HG03521 (cell line): ENCODE measurements around the gene AIPL1.

ENCODE experiments used
- ATAC-seq: cut with Tn5 transposase; IDR thresholded peaks from one replicate; pipeline ENCODE4 v1.9.1; 2021; ENCODE audit warnings: mild to moderate bottlenecking, moderate library complexity; ENCODE audit not compliant: unreplicated experiment

The AIPL1 gene

DNA sequence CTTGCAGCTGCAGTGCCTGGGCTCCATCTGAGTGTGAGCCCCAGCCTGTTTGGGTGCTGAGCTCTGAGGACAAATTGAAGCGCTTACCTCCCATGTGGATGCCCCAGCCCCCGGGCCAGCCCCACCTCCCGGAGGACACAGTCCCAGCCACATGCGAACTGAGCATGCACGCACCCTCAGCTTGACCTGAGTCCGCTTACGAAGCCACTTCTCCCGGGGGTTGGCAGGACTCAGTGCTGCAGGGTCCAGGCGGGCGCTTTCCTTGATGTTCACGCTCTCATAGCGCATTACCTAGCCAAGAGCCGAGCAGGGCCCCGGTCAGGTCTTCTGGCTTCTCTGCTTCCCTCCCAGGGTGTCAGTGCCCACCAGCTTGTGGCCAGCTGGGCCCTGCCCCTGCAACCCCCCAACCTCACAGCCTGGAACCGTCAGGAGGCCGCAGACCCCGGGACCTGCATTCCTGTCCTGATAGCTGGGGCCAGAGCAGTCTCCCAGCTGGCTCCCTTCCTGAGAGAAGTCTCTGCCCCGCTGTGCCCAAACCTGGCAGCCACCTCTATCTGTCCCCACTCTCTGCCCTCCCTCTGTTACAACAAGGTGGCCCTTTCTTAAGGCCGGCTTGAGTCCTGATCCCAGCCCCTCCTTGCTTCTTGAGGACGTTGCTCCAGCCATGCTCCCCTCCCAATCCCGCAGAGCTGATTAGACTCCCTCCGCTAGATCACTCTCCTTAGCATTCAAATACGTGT lies 33.3 kb upstream of the AIPL1 start:
- ATAC-seq: no peak

DNA sequence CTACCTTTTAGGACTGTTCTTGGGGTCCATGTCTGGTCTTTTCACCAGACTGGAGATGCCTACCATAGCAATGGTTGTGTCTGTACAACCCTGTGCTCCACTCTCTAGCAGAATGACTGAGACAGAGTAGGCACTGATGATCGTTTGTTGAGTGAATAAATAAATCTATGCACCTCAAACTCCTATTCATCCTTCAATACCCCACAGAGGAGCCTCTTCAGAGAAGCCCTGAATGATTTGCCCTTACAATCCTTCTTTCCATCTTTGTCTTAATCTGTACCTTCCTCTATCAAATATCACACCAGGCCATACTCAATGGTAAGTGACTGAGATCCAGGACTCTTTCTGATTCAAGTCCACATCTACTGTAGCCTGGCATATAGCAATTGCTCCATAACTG lies 32.6 kb upstream of the AIPL1 start:
- no peak for ATAC-seq

GRCh38 chr17:6465206-6466003 lies 30.5 kb upstream of the AIPL1 start:
- ATAC-seq: no peak

DNA sequence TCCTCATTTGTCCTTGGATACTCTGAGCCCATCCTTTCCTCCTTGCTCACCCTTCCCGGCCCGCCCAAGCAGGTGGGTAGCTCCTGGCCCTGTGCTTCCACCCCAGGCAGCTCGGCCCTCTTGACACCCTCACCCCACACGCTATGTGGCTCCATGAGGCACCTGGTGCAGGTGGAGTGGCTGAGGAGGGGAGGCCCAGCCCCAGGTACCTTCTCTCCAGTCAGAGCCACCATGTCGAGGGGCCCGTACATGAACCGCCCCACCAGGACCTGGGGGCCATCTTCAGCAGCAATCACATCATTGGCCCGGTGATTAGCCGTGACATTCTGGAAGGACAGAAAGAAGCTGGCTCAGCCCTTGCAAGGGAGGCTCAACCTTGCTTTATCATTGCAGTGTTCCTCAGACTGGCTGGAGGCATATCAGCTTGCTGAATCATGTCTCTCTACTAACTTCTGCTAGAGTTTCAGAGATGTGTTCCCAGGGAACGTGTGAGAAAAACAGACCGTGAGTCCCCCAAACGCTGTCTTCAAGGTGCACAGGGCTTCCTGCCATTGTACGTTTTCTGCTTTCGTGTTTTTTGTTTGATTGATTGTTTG lies 29.6 kb upstream of the AIPL1 start:
- no peak for ATAC-seq

DNA sequence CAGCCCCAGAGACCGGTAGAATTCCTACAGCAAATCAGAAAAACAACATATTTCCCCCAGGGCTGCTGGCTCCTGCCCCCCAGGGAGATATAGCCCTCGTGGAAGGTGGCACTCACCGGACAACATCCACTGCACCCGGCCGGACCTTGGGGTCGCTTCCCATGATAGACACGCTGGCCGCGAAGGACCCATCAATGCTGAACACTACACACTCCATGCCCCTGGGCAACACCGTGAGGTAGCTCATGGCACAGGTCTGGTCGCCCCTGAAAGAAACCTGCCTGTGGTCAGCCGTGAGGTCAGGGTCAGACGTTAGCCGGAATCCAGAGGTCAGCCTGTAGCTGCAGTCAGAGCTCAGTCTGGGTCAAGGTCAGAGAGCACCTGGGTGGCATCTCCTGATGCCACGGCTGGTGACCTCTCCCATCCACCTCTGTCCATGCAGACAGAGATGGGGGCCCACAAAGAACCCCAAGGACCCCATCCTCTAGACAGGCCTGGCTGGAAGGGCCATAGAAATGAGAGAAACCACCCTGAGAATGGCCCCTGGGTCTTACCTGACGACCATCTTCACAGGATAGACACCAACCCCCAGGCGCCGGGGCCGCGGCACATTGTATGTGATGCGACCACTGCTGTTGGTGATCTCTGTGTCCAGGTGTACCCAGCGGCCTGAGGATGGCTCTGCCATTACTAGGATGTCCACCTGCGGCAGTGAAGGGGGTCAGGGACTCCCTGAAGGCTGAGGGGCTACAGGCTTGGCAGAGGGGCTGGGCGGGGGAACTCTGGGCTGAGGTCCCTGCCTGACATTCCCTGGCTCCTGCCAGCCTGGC lies 28.9 kb upstream of the AIPL1 start:
- ATAC-seq: no peak

- ATAC-seq: no peak
Measured at GRCh38 chr17:6462692-6463091, 27.8 kb upstream of the AIPL1 start.

- no peak for ATAC-seq
Measured at GRCh38 chr17:6461792-6462524, 27.0 kb upstream of the AIPL1 start.

- ATAC-seq: no peak
Measured at GRCh38 chr17:6461246-6461645, 26.3 kb upstream of the AIPL1 start.

DNA sequence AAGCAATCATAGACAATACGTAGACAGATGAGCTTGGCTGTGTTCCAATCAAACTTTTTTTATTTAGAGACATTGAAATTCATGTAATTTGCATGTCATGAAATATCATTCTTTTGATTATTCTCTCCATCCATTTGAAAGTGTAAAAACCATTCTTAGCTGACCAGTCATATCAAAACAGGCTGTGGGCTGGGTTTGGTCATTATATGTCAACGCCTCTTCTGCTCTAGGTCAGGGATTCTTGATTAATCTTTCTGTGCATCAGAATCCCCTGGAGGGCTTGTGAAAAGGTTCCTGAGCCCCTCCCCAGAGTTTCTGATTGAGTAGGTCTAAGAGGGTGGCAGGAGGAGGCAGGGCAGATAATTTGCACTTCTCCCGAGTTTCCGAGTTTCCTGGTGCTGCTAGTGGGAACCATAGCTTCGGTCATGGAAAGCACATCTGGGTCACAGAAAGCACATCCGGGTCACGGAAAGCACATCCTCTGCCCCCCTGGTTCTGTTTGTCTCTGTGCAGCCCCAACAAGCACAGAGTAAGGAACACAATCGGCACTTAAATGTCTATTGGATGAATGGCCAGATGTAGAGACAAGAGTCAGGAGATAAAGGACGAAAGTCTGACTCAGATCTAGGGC lies 25.7 kb upstream of the AIPL1 start:
- ATAC-seq: no peak

DNA sequence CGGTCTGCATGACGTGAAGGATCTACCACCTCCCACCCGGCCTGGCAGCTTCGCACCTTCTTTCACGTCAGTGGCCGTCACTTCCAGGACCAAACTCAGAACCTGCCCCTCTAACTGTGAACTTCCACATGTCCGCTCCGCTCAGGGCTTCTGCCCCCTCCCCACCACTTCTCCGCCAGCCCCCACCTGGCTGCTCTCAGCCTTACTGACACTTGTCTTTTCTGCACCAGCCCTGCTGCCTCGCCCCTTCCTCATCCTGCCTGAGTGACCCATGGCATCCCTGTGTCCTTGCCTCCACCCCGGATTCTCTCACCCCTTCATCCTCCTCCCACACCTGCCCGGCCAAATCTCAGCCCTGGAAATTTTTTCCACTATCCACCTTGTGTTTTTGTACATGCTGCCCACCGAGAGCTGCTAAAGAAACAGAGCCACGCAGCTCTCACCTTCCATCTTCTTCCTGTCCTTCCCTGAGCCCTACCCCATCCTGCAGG lies 23.6 kb upstream of the AIPL1 start:
- ATAC-seq: no peak

GRCh38 chr17:6457688-6458459 lies 23.0 kb upstream of the AIPL1 start:
- no peak for ATAC-seq

DNA sequence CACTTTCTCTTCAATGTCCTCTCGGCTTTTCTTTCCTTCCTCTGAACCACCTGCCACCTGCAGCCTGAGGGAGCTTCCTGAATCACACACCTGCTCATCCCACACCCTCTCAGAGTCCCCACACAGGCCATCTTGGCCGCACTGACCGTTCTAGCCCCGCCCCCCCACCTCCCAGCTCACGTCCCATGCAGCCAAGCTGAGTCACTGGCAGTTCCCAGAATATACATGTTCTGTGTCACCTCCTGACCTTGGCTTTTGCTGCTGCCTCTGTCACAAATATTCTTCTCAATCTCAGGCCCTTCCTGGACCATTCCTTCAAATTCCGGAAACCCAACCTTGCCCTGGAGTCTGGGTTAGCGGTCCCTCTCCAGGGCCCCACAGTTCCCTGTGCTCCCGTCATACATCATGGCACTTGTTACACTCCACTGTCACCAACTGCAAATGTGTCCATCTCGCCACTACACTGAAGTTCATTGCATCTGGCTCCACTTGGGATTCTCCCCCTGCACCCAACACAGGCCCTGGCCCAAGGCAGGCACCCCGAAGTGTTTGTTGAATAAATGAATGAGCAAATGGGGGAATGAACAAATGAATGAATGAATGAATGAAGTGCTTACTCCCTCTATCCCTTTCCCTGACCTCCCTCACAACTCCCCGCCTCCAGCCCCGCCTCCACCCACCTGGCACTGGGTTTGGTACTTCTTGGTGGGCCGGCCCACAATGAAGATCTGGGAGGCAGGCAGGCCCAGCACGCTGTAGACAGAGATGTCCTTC lies 22.2 kb upstream of the AIPL1 start:
- ATAC-seq: no peak

- no peak for ATAC-seq
Measured at GRCh38 chr17:6456321-6456720, 21.4 kb upstream of the AIPL1 start.

- no peak for ATAC-seq
Measured at GRCh38 chr17:6455321-6455705, 20.4 kb upstream of the AIPL1 start.

DNA sequence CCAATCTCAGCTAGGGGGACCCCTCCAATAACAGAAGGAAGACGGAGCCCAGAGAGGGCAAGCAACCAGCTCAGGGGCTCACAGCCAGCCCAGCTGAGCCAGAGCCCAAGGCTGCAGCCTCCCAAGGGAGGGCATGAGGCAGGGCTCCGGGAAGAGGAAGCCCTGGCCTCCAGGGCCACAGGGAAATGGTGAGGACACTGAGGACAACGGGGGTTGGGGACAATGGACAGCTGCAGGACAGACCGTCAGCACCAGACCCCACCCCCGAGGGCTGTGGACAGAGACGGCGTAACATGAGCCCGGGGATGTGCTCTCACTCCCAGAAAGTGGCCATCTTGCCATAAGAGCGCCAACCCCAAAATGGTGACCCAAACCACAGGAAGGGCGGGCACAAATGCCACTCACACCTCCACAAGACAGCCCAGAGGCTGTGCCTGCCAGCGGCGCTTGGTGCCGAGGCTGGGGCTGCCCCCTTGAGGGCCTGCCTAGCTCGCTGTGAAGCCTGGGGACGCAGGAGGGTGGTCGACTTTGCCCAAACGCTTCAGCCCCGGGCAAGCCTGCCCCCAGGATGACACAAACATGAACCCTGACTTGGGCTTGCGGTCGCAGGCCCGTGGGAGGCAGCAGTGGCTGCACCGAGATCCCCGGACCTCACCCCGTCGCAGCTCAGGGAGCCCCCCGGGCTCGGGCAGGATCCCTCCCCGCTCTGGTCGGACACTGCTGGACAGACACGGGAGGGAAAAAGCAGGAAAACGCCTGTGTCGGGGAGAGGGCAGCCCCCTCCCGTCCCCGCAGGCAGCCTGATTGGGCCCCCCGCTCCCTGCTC lies 19.8 kb upstream of the AIPL1 start:
- ATAC-seq: no peak

- ATAC-seq: no peak
Measured at GRCh38 chr17:6453279-6454024, 18.5 kb upstream of the AIPL1 start.
